ENCODE data around the gene PRDM12. TPM values are rescaled to one million over a fixed set of nuclear protein-coding genes. Genes with fewer than 3 reads are reported as not detected.

Gene PRDM12
- polyA plus RNA-seq, 1 of the 3 experiments (the other 2 are of a cell fraction): 0.08 TPM

DNA sequence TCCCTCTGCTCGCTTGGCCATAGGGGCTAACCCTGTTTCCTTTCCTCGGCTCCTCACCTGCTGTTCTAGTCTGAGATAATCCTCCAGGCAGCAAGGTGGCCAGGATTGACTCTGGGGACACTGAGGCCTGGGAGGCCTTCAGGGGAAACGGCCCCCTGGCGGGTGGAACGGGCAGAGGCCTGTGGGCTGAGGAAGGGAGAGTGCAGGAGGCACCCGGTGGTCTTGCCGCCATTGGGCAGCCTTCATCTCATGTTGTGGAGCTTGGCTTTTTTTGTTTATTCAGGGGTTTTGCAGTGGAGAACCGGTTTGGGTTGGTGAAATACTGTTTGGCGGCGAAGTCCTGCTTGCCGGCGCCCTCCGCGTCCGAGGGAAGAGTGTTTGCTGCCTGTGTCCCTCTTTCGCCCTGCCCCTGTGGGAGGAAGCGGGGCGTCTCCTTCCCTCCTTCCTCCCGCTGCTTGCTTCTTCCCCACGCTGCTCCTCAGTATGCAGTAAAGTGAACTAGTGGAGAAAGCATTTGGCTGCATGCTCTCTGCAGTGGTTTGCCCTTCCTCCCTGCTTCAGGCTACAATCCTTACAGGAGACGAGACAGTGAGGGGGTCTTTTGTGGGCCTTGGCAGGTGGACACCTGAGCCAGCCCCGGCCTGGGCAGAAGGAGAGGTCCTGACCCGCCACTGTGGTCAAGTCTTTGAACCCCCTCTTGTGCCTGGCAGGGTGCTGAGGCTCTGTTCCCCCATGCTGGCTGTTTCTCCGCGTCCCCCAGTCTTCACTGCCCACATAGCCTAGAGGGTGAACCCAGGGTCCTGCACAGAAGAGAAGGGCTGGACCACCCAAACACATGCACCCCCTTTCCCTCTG is 30.8 kb upstream of the PRDM12 start:
- H3K4me2 ChIP-seq: no peak overlapping the region
- CTCF ChIA-PET: no interaction called here
- DNase-seq: no peak
- H3K9ac ChIP-seq: no peak overlapping the region
- no peak overlapping the region for H2AFZ ChIP-seq (ENCODE audit: low read depth)
- H3K79me2 ChIP-seq (ENCODE audit: insufficient read depth): no peaks in the 10 kb centered on the region
- no peak overlapping the region for H3K4me3 ChIP-seq (ENCODE audit: low read depth in 2 of 2, low read length in 1 of 2)
- 94% methylated on average over 21 of the region's 25 CpGs for WGBS (ENCODE audit: low lambda C conversion rate)
- TF ChIP-seq, protein P1, sequence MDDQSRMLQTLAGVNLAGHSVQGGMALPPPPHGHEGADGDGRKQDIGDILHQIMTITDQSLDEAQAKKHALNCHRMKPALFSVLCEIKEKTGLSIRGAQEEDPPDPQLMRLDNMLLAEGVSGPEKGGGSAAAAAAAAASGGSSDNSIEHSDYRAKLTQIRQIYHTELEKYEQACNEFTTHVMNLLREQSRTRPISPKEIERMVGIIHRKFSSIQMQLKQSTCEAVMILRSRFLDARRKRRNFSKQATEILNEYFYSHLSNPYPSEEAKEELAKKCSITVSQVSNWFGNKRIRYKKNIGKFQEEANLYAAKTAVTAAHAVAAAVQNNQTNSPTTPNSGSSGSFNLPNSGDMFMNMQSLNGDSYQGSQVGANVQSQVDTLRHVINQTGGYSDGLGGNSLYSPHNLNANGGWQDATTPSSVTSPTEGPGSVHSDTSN (IDR thresholded peaks at IDR 0.05): no peak
- no peak for TF ChIP-seq GABPA (IDR thresholded peaks at IDR 0.05; ENCODE audit: low read depth)
- no peak for TF ChIP-seq FOXJ3 (CRISPR knock-in tag; IDR thresholded peaks at IDR 0.05)
- no peak for TF ChIP-seq RAD21 (IDR thresholded peaks at IDR 0.05; ENCODE audit: low read length)
- TF ChIP-seq, protein P2, sequence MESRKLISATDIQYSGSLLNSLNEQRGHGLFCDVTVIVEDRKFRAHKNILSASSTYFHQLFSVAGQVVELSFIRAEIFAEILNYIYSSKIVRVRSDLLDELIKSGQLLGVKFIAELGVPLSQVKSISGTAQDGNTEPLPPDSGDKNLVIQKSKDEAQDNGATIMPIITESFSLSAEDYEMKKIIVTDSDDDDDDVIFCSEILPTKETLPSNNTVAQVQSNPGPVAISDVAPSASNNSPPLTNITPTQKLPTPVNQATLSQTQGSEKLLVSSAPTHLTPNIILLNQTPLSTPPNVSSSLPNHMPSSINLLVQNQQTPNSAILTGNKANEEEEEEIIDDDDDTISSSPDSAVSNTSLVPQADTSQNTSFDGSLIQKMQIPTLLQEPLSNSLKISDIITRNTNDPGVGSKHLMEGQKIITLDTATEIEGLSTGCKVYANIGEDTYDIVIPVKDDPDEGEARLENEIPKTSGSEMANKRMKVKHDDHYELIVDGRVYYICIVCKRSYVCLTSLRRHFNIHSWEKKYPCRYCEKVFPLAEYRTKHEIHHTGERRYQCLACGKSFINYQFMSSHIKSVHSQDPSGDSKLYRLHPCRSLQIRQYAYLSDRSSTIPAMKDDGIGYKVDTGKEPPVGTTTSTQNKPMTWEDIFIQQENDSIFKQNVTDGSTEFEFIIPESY (IDR thresholded peaks at IDR 0.05; ENCODE audit: borderline replicate concordance, low read depth): no peak
- TF ChIP-seq MEF2A (IDR thresholded peaks at IDR 0.05; ENCODE audit: borderline replicate concordance, low read depth): no peak
- TF ChIP-seq JUND (IDR thresholded peaks at IDR 0.05): no peak
- TF ChIP-seq, protein P3, sequence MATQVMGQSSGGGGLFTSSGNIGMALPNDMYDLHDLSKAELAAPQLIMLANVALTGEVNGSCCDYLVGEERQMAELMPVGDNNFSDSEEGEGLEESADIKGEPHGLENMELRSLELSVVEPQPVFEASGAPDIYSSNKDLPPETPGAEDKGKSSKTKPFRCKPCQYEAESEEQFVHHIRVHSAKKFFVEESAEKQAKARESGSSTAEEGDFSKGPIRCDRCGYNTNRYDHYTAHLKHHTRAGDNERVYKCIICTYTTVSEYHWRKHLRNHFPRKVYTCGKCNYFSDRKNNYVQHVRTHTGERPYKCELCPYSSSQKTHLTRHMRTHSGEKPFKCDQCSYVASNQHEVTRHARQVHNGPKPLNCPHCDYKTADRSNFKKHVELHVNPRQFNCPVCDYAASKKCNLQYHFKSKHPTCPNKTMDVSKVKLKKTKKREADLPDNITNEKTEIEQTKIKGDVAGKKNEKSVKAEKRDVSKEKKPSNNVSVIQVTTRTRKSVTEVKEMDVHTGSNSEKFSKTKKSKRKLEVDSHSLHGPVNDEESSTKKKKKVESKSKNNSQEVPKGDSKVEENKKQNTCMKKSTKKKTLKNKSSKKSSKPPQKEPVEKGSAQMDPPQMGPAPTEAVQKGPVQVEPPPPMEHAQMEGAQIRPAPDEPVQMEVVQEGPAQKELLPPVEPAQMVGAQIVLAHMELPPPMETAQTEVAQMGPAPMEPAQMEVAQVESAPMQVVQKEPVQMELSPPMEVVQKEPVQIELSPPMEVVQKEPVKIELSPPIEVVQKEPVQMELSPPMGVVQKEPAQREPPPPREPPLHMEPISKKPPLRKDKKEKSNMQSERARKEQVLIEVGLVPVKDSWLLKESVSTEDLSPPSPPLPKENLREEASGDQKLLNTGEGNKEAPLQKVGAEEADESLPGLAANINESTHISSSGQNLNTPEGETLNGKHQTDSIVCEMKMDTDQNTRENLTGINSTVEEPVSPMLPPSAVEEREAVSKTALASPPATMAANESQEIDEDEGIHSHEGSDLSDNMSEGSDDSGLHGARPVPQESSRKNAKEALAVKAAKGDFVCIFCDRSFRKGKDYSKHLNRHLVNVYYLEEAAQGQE (IDR thresholded peaks at IDR 0.05; ENCODE audit: low read depth, low read length): no peak
- TF ChIP-seq NFIC (IDR thresholded peaks at IDR 0.05; ENCODE audit: borderline replicate concordance): no peak
- no peak for TF ChIP-seq MXI1 (IDR thresholded peaks at IDR 0.05; ENCODE audit: low read depth, low read length)
- no peak for TF ChIP-seq CHD2 (IDR thresholded peaks at IDR 0.05; ENCODE audit: low read length, partially characterized antibody)
- TF ChIP-seq, protein P4, sequence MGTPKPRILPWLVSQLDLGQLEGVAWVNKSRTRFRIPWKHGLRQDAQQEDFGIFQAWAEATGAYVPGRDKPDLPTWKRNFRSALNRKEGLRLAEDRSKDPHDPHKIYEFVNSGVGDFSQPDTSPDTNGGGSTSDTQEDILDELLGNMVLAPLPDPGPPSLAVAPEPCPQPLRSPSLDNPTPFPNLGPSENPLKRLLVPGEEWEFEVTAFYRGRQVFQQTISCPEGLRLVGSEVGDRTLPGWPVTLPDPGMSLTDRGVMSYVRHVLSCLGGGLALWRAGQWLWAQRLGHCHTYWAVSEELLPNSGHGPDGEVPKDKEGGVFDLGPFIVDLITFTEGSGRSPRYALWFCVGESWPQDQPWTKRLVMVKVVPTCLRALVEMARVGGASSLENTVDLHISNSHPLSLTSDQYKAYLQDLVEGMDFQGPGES (IDR thresholded peaks at IDR 0.05; ENCODE audit: low read depth, low read length): no peak
- TF ChIP-seq, protein P5, sequence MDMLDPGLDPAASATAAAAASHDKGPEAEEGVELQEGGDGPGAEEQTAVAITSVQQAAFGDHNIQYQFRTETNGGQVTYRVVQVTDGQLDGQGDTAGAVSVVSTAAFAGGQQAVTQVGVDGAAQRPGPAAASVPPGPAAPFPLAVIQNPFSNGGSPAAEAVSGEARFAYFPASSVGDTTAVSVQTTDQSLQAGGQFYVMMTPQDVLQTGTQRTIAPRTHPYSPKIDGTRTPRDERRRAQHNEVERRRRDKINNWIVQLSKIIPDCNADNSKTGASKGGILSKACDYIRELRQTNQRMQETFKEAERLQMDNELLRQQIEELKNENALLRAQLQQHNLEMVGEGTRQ (IDR thresholded peaks at IDR 0.05; ENCODE audit: borderline replicate concordance, low read depth, low read length): no peak
- no peak for TF ChIP-seq TAF1 (IDR thresholded peaks at IDR 0.05; ENCODE audit: borderline replicate concordance, low read depth, low read length)
- TF ChIP-seq NRF1 (IDR thresholded peaks at IDR 0.05; ENCODE audit: low read depth, low read length): no peak
- TF ChIP-seq FOSL2 (IDR thresholded peaks at IDR 0.05; ENCODE audit: borderline replicate concordance, low read depth): no peak
- TF ChIP-seq, protein P6, sequence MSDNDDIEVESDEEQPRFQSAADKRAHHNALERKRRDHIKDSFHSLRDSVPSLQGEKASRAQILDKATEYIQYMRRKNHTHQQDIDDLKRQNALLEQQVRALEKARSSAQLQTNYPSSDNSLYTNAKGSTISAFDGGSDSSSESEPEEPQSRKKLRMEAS (IDR thresholded peaks at IDR 0.05; ENCODE audit: low read depth): no peak
- TF ChIP-seq, protein P7, sequence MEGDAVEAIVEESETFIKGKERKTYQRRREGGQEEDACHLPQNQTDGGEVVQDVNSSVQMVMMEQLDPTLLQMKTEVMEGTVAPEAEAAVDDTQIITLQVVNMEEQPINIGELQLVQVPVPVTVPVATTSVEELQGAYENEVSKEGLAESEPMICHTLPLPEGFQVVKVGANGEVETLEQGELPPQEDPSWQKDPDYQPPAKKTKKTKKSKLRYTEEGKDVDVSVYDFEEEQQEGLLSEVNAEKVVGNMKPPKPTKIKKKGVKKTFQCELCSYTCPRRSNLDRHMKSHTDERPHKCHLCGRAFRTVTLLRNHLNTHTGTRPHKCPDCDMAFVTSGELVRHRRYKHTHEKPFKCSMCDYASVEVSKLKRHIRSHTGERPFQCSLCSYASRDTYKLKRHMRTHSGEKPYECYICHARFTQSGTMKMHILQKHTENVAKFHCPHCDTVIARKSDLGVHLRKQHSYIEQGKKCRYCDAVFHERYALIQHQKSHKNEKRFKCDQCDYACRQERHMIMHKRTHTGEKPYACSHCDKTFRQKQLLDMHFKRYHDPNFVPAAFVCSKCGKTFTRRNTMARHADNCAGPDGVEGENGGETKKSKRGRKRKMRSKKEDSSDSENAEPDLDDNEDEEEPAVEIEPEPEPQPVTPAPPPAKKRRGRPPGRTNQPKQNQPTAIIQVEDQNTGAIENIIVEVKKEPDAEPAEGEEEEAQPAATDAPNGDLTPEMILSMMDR (IDR thresholded peaks at IDR 0.05): no peak
- no peaks in the 10 kb centered on the region for H3K9me3 ChIP-seq
- no peaks in the 10 kb centered on the region for H3F3A ChIP-seq (replicated peaks; ENCODE audit: insufficient read depth)
- no peak overlapping the region for H3K27ac ChIP-seq (ENCODE audit: low read depth in 2 of 2, low read length in 1 of 2)
- no peaks in the 10 kb centered on the region for H3K27me3 ChIP-seq (ENCODE audit: insufficient read depth)
- no peaks in the 10 kb centered on the region for H3K9me2 ChIP-seq
- H4K20me1 ChIP-seq (ENCODE audit: insufficient read depth): no peaks in the 10 kb centered on the region
- H3K4me1 ChIP-seq (ENCODE audit: control insufficient read depth in 1 of 2, insufficient read depth in 2 of 2, low read depth in 1 of 2, low read length in 1 of 2): no peaks in the 10 kb centered on the region
- POLR2A ChIA-PET: no interaction called here
- peaks cover 10 to 95% of the 10 kb centered on the region in 2 experiments for H3K36me3 ChIP-seq (replicated peaks in 1 of 2; ENCODE audit: control insufficient read depth in 1 of 2, insufficient read depth in 2 of 2, low read length in 1 of 2)

Measured in SK-N-SH (cell line).